Hepatocyte (in vitro differentiated cells): Measurements from ENCODE around the gene HMGXB3. TPM values are rescaled to one million over a fixed set of nuclear protein-coding genes. Genes with fewer than 3 reads are reported as not detected.

Source experiments
- DNase-seq: peaks from one replicate; pipeline ENCODE4 v3.0.0-alpha.2; 2016; ENCODE audit warnings: low spot score
- H2AFZ ChIP-seq: fragments of 200-600 bp; sonication (generic); 2 replicates; pipeline ENCODE4 v1.6.0; 2016; ENCODE audit warnings: antibody characterized with exemption, mild to moderate bottlenecking
- H3K27ac ChIP-seq: fragments of 200-600 bp; sonication (generic); 2 replicates; pipeline ENCODE4 v1.5.1; 2016; ENCODE audit warnings: mild to moderate bottlenecking
- H3K27me3 ChIP-seq: fragments of 200-600 bp; sonication (generic); 2 replicates; pipeline ENCODE4 v1.6.1; 2016
- H3K36me3 ChIP-seq: fragments of 200-600 bp; sonication (generic); replicated peaks from 2 replicates; pipeline ENCODE4 v1.5.1; 2016; ENCODE audit warnings: low read depth; ENCODE audit not compliant: insufficient read depth
- H3K4me1 ChIP-seq: fragments of 200-600 bp; sonication (generic); 2 replicates; pipeline ENCODE4 v1.5.1; 2016; ENCODE audit warnings: mild to moderate bottlenecking, moderate library complexity; ENCODE audit not compliant: insufficient read depth
- H3K4me2 ChIP-seq: fragments of 200-600 bp; sonication (generic); 2 replicates; pipeline ENCODE4 v1.6.0; 2016
- H3K4me3 ChIP-seq: fragments of 200-600 bp; sonication (generic); 2 replicates; pipeline ENCODE4 v1.5.1; 2016; ENCODE audit warnings: mild to moderate bottlenecking
- H3K79me2 ChIP-seq: fragments of 200-600 bp; sonication (generic); 2 replicates; pipeline ENCODE4 v1.6.0; 2017; ENCODE audit warnings: mild to moderate bottlenecking
- H3K9me2 ChIP-seq: fragments of 200-600 bp; sonication (generic); replicated peaks from 2 replicates; pipeline ENCODE4 v1.6.0; 2017; ENCODE audit warnings: mild to moderate bottlenecking; ENCODE audit not compliant: insufficient read depth
- H3K9me3 ChIP-seq: fragments of 200-600 bp; sonication (generic); 2 replicates; pipeline ENCODE4 v1.5.1; 2016; ENCODE audit warnings: low read depth, mild to moderate bottlenecking
- H4K20me1 ChIP-seq: fragments of 200-600 bp; sonication (generic); 2 replicates; pipeline ENCODE4 v1.6.0; 2016; ENCODE audit warnings: mild to moderate bottlenecking; ENCODE audit not compliant: insufficient read depth, poor library complexity, severe bottlenecking
- EZH2 ChIP-seq: fragments of 200-600 bp; sonication (generic); IDR thresholded peaks from 2 replicates; pipeline ENCODE4 v1.6.1; 2016; ENCODE audit warnings: antibody characterized with exemption, mild to moderate bottlenecking, borderline replicate concordance
- EZH2phosphoT487 ChIP-seq: fragments of 200-600 bp; sonication (generic); IDR thresholded peaks from one replicate; pipeline ENCODE4 v1.6.1; 2018; ENCODE audit warnings: antibody characterized with exemption, mild to moderate bottlenecking, low read depth, moderate library complexity; ENCODE audit not compliant: unreplicated experiment, severe bottlenecking
- whole genome bisulfite sequencing: methylation state at CpG from one replicate; pipeline ENCODE4 v1.1.6; 2016; ENCODE audit warnings: low lambda C conversion rate; ENCODE audit errors: missing lambda C conversion rate; 5-methylcytosine and 5-hydroxymethylcytosine counted together
- polyA plus RNA-seq: library from polyadenylated mRNA; unstranded; fragments of >200 nt; fragmentation: Nextera tagmentation; extraction: Ambion mirVana; gene quantifications from 2 replicates; pipeline ENCODE4 v1.2.1, GENCODE V29; 2016
- total RNA-seq: library from RNA; depleted of rRNA; stranded (reverse); fragments of >200 nt; gene quantifications from 2 replicates; pipeline ENCODE4 v1.2.3, GENCODE V29; 2014
- TF ChIP-seq, protein P1 (sequence below): fragments of 200-600 bp; sonication (generic); IDR thresholded peaks from 2 replicates; pipeline ENCODE4 v1.5.1; 2016; ENCODE audit warnings: antibody characterized with exemption, mild to moderate bottlenecking; ENCODE audit not compliant: poor library complexity

Gene HMGXB3
- total and polyA plus RNA-seq, 2 experiments from 2014 or later: 24.6 to 47.5 TPM

DNA sequence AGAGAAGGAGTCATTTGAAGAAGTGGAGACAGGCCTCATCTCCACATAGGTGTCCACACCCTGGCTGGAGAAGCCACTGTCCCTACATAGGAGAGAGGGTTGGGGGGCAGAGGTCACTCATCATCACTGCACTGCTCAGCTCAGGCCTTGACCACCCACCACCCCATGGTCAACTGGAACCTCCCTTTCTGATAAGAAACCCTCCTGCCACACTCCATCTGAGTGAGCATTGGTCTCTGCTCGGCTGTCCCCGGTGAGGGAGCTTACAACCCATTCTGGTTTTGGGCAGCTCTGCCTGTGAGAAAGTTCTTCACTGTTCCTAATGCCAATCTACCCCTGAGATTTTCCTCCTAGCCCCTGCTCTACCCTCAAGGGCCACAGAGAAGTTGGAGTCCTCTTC is 57.0 kb downstream of the HMGXB3 start:
- no peaks in the 10 kb centered on the region for H3K9me2 ChIP-seq
- TF ChIP-seq, protein P1, sequence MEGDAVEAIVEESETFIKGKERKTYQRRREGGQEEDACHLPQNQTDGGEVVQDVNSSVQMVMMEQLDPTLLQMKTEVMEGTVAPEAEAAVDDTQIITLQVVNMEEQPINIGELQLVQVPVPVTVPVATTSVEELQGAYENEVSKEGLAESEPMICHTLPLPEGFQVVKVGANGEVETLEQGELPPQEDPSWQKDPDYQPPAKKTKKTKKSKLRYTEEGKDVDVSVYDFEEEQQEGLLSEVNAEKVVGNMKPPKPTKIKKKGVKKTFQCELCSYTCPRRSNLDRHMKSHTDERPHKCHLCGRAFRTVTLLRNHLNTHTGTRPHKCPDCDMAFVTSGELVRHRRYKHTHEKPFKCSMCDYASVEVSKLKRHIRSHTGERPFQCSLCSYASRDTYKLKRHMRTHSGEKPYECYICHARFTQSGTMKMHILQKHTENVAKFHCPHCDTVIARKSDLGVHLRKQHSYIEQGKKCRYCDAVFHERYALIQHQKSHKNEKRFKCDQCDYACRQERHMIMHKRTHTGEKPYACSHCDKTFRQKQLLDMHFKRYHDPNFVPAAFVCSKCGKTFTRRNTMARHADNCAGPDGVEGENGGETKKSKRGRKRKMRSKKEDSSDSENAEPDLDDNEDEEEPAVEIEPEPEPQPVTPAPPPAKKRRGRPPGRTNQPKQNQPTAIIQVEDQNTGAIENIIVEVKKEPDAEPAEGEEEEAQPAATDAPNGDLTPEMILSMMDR: no peak
- TF ChIP-seq EZH2phosphoT487 (no peak), EZH2 (no peak)
- no peaks in the 10 kb centered on the region for H4K20me1 ChIP-seq
- H3K27ac ChIP-seq: no peak overlapping the region
- H2AFZ ChIP-seq: no peak overlapping the region
- H3K27me3 ChIP-seq: no peaks in the 10 kb centered on the region
- WGBS: 95% methylated on average over 2 of the region's 2 CpGs
- no peak overlapping the region for H3K4me2 ChIP-seq
- H3K4me1 ChIP-seq: peaks cover 5% of the 10 kb centered on the region
- no peak for DNase-seq
- no peaks in the 10 kb centered on the region for H3K36me3 ChIP-seq
- H3K79me2 ChIP-seq: no peaks in the 10 kb centered on the region
- H3K9me3 ChIP-seq: no peaks in the 10 kb centered on the region
- no peak overlapping the region for H3K4me3 ChIP-seq

DNA sequence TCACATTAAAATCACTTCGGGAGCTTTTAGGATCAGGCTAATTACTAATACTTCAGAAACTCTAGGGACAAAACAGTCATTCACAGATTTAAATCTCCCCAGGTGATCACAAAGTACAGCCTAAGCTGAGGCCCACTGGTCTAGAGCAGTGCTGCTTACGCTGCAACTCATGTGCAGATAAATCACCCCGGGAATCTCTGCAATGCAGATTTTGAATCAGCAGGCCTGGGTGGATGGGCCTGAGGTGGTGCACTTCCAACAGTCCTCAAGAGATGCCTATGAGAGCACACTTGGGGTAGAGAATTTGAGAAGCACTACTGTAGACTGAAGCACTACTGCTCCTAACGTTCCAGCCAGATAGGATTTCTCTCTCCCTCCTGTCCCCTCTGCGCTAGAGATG is 57.5 kb downstream of the HMGXB3 start:
- no peak overlapping the region for H3K4me3 ChIP-seq
- no peak for DNase-seq
- no peaks in the 10 kb centered on the region for H3K27me3 ChIP-seq
- H3K9me2 ChIP-seq: no peaks in the 10 kb centered on the region
- no peak overlapping the region for H2AFZ ChIP-seq
- no peaks in the 10 kb centered on the region for H3K79me2 ChIP-seq
- H3K4me2 ChIP-seq: no peak overlapping the region
- H3K9me3 ChIP-seq: no peaks in the 10 kb centered on the region
- WGBS: 48% methylated on average over 5 of the region's 5 CpGs
- H3K27ac ChIP-seq: no peak overlapping the region
- TF ChIP-seq, protein P1: no peak
- TF ChIP-seq EZH2phosphoT487 (no peak), EZH2 (no peak)
- H3K4me1 ChIP-seq: peaks cover 5% of the 10 kb centered on the region
- H4K20me1 ChIP-seq: no peaks in the 10 kb centered on the region
- H3K36me3 ChIP-seq: no peaks in the 10 kb centered on the region

DNA sequence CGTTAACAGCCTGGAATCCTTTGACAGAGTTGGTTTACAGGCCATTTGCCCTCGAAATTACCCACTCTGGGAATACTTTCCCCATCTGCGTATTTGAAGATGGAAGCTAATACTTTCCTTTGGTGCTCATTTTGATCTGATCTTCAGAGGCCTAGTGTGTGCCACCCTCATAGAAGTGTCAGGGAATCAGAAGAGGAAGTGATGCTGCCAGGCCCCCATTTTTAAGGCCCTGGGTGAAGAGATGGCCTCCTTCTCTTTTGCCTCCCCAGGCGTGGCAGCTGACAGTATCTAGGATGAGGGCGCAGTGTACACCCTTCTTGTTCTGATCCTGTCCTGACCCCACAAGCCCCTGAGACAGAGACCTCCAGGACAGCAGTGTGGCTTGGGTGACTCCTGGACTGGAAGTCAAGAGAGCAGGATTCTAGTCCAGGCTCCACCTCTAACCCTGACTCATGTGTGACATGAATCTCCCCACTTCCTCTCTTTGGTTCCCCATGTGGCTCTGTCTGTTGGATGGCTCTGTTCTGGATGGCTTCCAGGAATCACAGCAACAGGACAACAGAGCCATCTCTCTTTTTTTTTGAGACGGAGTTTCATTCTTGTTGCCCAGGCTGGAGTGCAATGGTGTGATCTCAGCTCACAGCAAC is 58.1 kb downstream of the HMGXB3 start:
- no peak overlapping the region for H3K4me2 ChIP-seq
- no peak overlapping the region for H2AFZ ChIP-seq
- peaks cover 5% of the 10 kb centered on the region for H3K4me1 ChIP-seq
- no peak overlapping the region for H3K27ac ChIP-seq
- WGBS: 85% methylated on average over 6 of the region's 6 CpGs
- H3K27me3 ChIP-seq: no peaks in the 10 kb centered on the region
- no peaks in the 10 kb centered on the region for H3K79me2 ChIP-seq
- no peaks in the 10 kb centered on the region for H3K9me3 ChIP-seq
- H4K20me1 ChIP-seq: no peaks in the 10 kb centered on the region
- H3K4me3 ChIP-seq: no peak overlapping the region
- TF ChIP-seq, protein P1: no peak
- TF ChIP-seq EZH2 (no peak), EZH2phosphoT487 (no peak)
- DNase-seq: no peak
- H3K36me3 ChIP-seq: no peaks in the 10 kb centered on the region
- no peaks in the 10 kb centered on the region for H3K9me2 ChIP-seq
